Endothelial cell of umbilical vein (primary cell): Measurements from ENCODE around the gene NRP2.

Experiments used
- GATA2 ChIP-seq: IDR thresholded peaks from 2 replicates; pipeline ENCODE4 v1.7.0; 2011; ENCODE audit warnings: low read depth, mild to moderate bottlenecking, moderate library complexity, mixed read lengths, low read length; ENCODE audit not compliant: insufficient read length, insufficient read depth
- POLR2A ChIP-seq: IDR thresholded peaks from 2 replicates; pipeline ENCODE4 v1.6.1; 2012; ENCODE audit warnings: low read depth, mild to moderate bottlenecking, control low read depth, low read length
- TF ChIP-seq, protein P1 (sequence below), 2 donors: IDR thresholded peaks; 1 replicate in 1 of 2; 2 replicates in 1 of 2; pipeline ENCODE4 v1.5.1; 2011; ENCODE audit warnings: low read length in 2 of 2, mild to moderate bottlenecking in 2 of 2, moderate library complexity in 2 of 2, control low read depth in 1 of 2, inconsistent platforms in 1 of 2, low read depth in 1 of 2; ENCODE audit not compliant: insufficient read depth in 1 of 2; ENCODE audit errors: extremely low read depth in 1 of 2

DNA sequence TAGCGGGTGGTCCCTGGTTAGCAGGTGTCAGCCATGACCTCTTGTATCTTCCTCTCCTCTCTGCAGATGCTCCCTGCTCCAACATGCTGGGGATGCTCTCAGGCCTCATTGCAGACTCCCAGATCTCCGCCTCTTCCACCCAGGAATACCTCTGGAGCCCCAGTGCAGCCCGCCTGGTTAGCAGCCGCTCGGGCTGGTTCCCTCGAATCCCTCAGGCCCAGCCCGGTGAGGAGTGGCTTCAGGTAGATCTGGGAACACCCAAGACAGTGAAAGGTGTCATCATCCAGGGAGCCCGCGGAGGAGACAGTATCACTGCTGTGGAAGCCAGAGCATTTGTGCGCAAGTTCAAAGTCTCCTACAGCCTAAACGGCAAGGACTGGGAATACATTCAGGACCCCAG lies 60.8 kb downstream of the NRP2 start:
- TF ChIP-seq, protein P1, sequence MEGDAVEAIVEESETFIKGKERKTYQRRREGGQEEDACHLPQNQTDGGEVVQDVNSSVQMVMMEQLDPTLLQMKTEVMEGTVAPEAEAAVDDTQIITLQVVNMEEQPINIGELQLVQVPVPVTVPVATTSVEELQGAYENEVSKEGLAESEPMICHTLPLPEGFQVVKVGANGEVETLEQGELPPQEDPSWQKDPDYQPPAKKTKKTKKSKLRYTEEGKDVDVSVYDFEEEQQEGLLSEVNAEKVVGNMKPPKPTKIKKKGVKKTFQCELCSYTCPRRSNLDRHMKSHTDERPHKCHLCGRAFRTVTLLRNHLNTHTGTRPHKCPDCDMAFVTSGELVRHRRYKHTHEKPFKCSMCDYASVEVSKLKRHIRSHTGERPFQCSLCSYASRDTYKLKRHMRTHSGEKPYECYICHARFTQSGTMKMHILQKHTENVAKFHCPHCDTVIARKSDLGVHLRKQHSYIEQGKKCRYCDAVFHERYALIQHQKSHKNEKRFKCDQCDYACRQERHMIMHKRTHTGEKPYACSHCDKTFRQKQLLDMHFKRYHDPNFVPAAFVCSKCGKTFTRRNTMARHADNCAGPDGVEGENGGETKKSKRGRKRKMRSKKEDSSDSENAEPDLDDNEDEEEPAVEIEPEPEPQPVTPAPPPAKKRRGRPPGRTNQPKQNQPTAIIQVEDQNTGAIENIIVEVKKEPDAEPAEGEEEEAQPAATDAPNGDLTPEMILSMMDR (IDR thresholded peaks at IDR 0.05; ENCODE audit: extremely low read depth in 1 of 2, insufficient read depth in 1 of 2, low read depth in 1 of 2, low read length in 2 of 2) = no peak
- TF ChIP-seq POLR2A (no peak), GATA2 (no peak)
